Measurements from ENCODE around the gene TMEM11. TPM values are rescaled to one million over a fixed set of nuclear protein-coding genes. Genes with fewer than 3 reads are reported as not detected.

The TMEM11 gene
- total and polyA plus RNA-seq, 2 donors (not counting 1 experiment from before 2014, with no cell fraction given): 21.4 to 25.3 TPM

GRCh38 chr17:21166595-21167210, 47.3 kb downstream of the TMEM11 start:
- ATAC-seq (ENCODE audit: low read depth): no peak
- Histone ChIP-seq H4K20me1 (ENCODE audit: control insufficient read depth, insufficient read depth, low read length, poor library complexity, severe bottlenecking) (peaks cover 9% of the 10 kb centered on the region), H3K27ac (ENCODE audit: low read length in 2 of 2) (no peak overlapping the region), H2AFZ (ENCODE audit: insufficient read depth, low read depth, low read length, poor library complexity, severe bottlenecking) (no peak overlapping the region), H3K9ac (ENCODE audit: low read length) (no peak overlapping the region), H3K27me3 (replicated peaks in 1 of 4; ENCODE audit: control extremely low read depth in 1 of 4, control insufficient read depth in 3 of 4, insufficient read depth in 4 of 4, low read length in 3 of 4) (no peaks in the 10 kb centered on the region), H3K79me2 (ENCODE audit: control insufficient read depth, insufficient read depth, low read length) (peaks cover 9% of the 10 kb centered on the region), H3K9me3 (ENCODE audit: control extremely low read depth in 1 of 3, control insufficient read depth in 2 of 3, insufficient read depth in 1 of 3, low read length in 2 of 3) (no peaks in the 10 kb centered on the region), H3K4me1 (ENCODE audit: control insufficient read depth in 2 of 2, insufficient read depth in 2 of 2, low read length in 2 of 2) (peaks cover 7 to 9% of the 10 kb centered on the region in 2 donors), H3K36me3 (replicated peaks in 1 of 2; ENCODE audit: control extremely low read depth in 1 of 2, control insufficient read depth in 1 of 2, extremely low read depth in 1 of 2, insufficient read depth in 2 of 2, low read length in 1 of 2) (peaks cover 0 to 2% of the 10 kb centered on the region in 2 experiments), H3K4me2 (replicated peaks; ENCODE audit: low read depth, low read length, poor library complexity, severe bottlenecking) (no peak overlapping the region), H3K4me3 (ENCODE audit: control extremely low read depth in 1 of 5, extremely low read depth in 1 of 5, insufficient read depth in 1 of 5, low read depth in 2 of 5, low read length in 4 of 5) (no peak overlapping the region)
- Mint-ChIP-seq H3K4me3 (no peak overlapping the region), H3K27ac (no peak overlapping the region), H3K9me3 (ENCODE audit: insufficient read depth) (no peaks in the 10 kb centered on the region), H3K27me3 (no peaks in the 10 kb centered on the region), H3K4me1 (peaks cover 18% of the 10 kb centered on the region)
- DNase-seq: no peak
- 71% methylated on average over 3 of the region's 5 CpGs for WGBS (ENCODE audit: insufficient coverage)
- TF ChIP-seq CTCF (IDR thresholded peaks at IDR 0.05) (no peak), EZH2 (IDR thresholded peaks at IDR 0.05; ENCODE audit: borderline replicate concordance, insufficient read depth, low read depth, low read length, poor library complexity, severe bottlenecking) (no peak)
- intact Hi-C loops (cut with micrococcal nuclease): no loop called here
- ChIA-PET CTCF (no interaction called here), POLR2A (no interaction called here)

GRCh38 chr17:21165922-21166594, 47.9 kb downstream of the TMEM11 start:
- Histone ChIP-seq H2AFZ (ENCODE audit: insufficient read depth, low read depth, low read length, poor library complexity, severe bottlenecking) (no peak overlapping the region), H3K79me2 (ENCODE audit: control insufficient read depth, insufficient read depth, low read length) (peaks cover 9% of the 10 kb centered on the region), H3K27ac (ENCODE audit: low read length in 2 of 2) (no peak overlapping the region), H3K9ac (ENCODE audit: low read length) (no peak overlapping the region), H3K9me3 (ENCODE audit: control extremely low read depth in 1 of 3, control insufficient read depth in 2 of 3, insufficient read depth in 1 of 3, low read length in 2 of 3) (no peaks in the 10 kb centered on the region), H4K20me1 (ENCODE audit: control insufficient read depth, insufficient read depth, low read length, poor library complexity, severe bottlenecking) (peaks cover 6% of the 10 kb centered on the region), H3K4me2 (replicated peaks; ENCODE audit: low read depth, low read length, poor library complexity, severe bottlenecking) (no peak overlapping the region), H3K4me3 (ENCODE audit: control extremely low read depth in 1 of 5, extremely low read depth in 1 of 5, insufficient read depth in 1 of 5, low read depth in 2 of 5, low read length in 4 of 5) (no peak overlapping the region), H3K4me1 (ENCODE audit: control insufficient read depth in 2 of 2, insufficient read depth in 2 of 2, low read length in 2 of 2) (peaks cover 2% of the 10 kb centered on the region in 2 donors), H3K27me3 (replicated peaks in 1 of 4; ENCODE audit: control extremely low read depth in 1 of 4, control insufficient read depth in 3 of 4, insufficient read depth in 4 of 4, low read length in 3 of 4) (no peaks in the 10 kb centered on the region), H3K36me3 (replicated peaks in 1 of 2; ENCODE audit: control extremely low read depth in 1 of 2, control insufficient read depth in 1 of 2, extremely low read depth in 1 of 2, insufficient read depth in 2 of 2, low read length in 1 of 2) (peaks cover 0 to 2% of the 10 kb centered on the region in 2 experiments)
- H3K4me1 Mint-ChIP-seq: peaks cover 12% of the 10 kb centered on the region
- no peak overlapping the region for H3K27ac Mint-ChIP-seq
- POLR2A ChIA-PET: no interaction called here
- 98% methylated on average over 9 of the region's 11 CpGs for WGBS (ENCODE audit: insufficient coverage)
- no peaks in the 10 kb centered on the region for H3K9me3 Mint-ChIP-seq (ENCODE audit: insufficient read depth)
- H3K4me3 Mint-ChIP-seq: no peak overlapping the region
- CTCF ChIA-PET: no interaction called here
- no peak for TF ChIP-seq EZH2 (IDR thresholded peaks at IDR 0.05; ENCODE audit: borderline replicate concordance, insufficient read depth, low read depth, low read length, poor library complexity, severe bottlenecking)
- TF ChIP-seq CTCF (IDR thresholded peaks at IDR 0.05): no peak
- intact Hi-C loops (cut with micrococcal nuclease): no loop called here
- DNase-seq: no peak
- ATAC-seq (ENCODE audit: low read depth): no peak
- no peaks in the 10 kb centered on the region for H3K27me3 Mint-ChIP-seq
